ENCODE measurements around the gene CLCN2.
A peak's percentile ranks its signal among the peaks of the same experiment; 100 is the strongest.

The CLCN2 gene

GRCh38 chr3:184360070-184360928 is 1.1 kb downstream of the CLCN2 start:
- no peak for DNase-seq (ENCODE audit: low read depth, low spot score)

GRCh38 chr3:184359610-184360009 is 1.8 kb downstream of the CLCN2 start:
- no peak for DNase-seq (ENCODE audit: low read depth, low spot score)

- DNase-seq (ENCODE audit: low read depth, low spot score) = no peak
Measured at GRCh38 chr3:184358921-184359350, 2.5 kb downstream of the CLCN2 start.

- no peak for DNase-seq (ENCODE audit: low read depth, low spot score)
Measured at GRCh38 chr3:184358124-184358767, 3.2 kb downstream of the CLCN2 start.

- DNase-seq (ENCODE audit: low read depth, low spot score) = no peak
Measured at GRCh38 chr3:184357248-184358123, 3.9 kb downstream of the CLCN2 start.

- no peak for DNase-seq (ENCODE audit: low read depth, low spot score)
Measured at GRCh38 chr3:184355261-184356040, 6.0 kb downstream of the CLCN2 start.

- DNase-seq (ENCODE audit: low read depth, low spot score) = no peak
Measured at GRCh38 chr3:184354754-184355153, 6.7 kb downstream of the CLCN2 start.

- no peak for DNase-seq (ENCODE audit: low read depth, low spot score)
Measured at GRCh38 chr3:184354121-184354728, 7.2 kb downstream of the CLCN2 start.

GRCh38 chr3:184353546-184353941 is 7.9 kb downstream of the CLCN2 start:
- DNase-seq (ENCODE audit: low read depth, low spot score) = no peak

GRCh38 chr3:184352897-184353545 is 8.4 kb downstream of the CLCN2 start:
- DNase-seq (ENCODE audit: low read depth, low spot score) = no peak

- DNase-seq (ENCODE audit: low read depth, low spot score) = no peak
Measured at GRCh38 chr3:184352149-184352785, 9.1 kb downstream of the CLCN2 start.

- peak; percentile 69 for DNase-seq (ENCODE audit: low read depth, low spot score)
Measured at GRCh38 chr3:184351511-184352148, 9.8 kb downstream of the CLCN2 start.

- DNase-seq (ENCODE audit: low read depth, low spot score) = no peak
Measured at GRCh38 chr3:184350618-184351017, 10.8 kb downstream of the CLCN2 start.

GRCh38 chr3:184349563-184350470 is 11.6 kb downstream of the CLCN2 start:
- DNase-seq (ENCODE audit: low read depth, low spot score) = no peak

GRCh38 chr3:184348057-184348382 is 13.4 kb downstream of the CLCN2 start:
- DNase-seq (ENCODE audit: low read depth, low spot score) = no peak

GRCh38 chr3:184347321-184348056 is 13.9 kb downstream of the CLCN2 start:
- DNase-seq (ENCODE audit: low read depth, low spot score) = no peak

GRCh38 chr3:184346480-184347190 is 14.8 kb downstream of the CLCN2 start:
- DNase-seq (ENCODE audit: low read depth, low spot score) = no peak

Measured in brain pericyte (primary cell).